Neutrophil (primary cell): ENCODE measurements around the gene RSAD2.

ENCODE experiments used
- H3K27ac ChIP-seq: fragments of 200-600 bp; sonication (generic); 2 replicates; pipeline ENCODE4 v1.5.1; 2016; ENCODE audit warnings: mild to moderate bottlenecking, moderate library complexity
- H3K27me3 ChIP-seq: fragments of 200-600 bp; sonication (generic); 2 replicates; pipeline ENCODE4 v1.6.0; 2016; ENCODE audit warnings: mild to moderate bottlenecking
- H3K36me3 ChIP-seq: fragments of 200-600 bp; sonication (generic); 2 replicates; pipeline ENCODE4 v1.5.1; 2017
- H3K4me1 ChIP-seq, 2 experiments: fragments of 200-600 bp in 1 of 2; sonication (generic) in 1 of 2; 1 replicate in 1 of 2; 2 replicates in 1 of 2; pipeline versions ENCODE4 v1.5.1 to v1.6.1; 2013 to 2016; ENCODE audit warnings: low read depth in 1 of 2, low read length in 1 of 2, mild to moderate bottlenecking in 1 of 2, moderate library complexity in 1 of 2; ENCODE audit not compliant: control insufficient read depth in 1 of 2, insufficient read depth in 1 of 2
- H3K4me3 ChIP-seq, 2 experiments: fragments of 200-600 bp in 1 of 2; sonication (generic) in 1 of 2; 1 replicate in 1 of 2; 2 replicates in 1 of 2; pipeline ENCODE4 v1.5.1; 2013 to 2016; ENCODE audit warnings: low read depth in 1 of 2, low read length in 1 of 2, mild to moderate bottlenecking in 1 of 2, moderate library complexity in 1 of 2
- H3K9me3 ChIP-seq: fragments of 200-600 bp; sonication (generic); 2 replicates; pipeline ENCODE4 v1.5.1; 2016
- CTCF ChIP-seq: fragments of 200-600 bp; sonication (generic); IDR thresholded peaks from 2 replicates; pipeline ENCODE4 v1.5.1; 2016; ENCODE audit warnings: antibody characterized with exemption

Gene RSAD2

GRCh38 chr2:6845903-6846302 is 31.7 kb upstream of the RSAD2 start:
- Histone ChIP-seq H3K4me1 (no peaks in the 10 kb centered on the region), H3K4me3 (no peak overlapping the region), H3K36me3 (no peaks in the 10 kb centered on the region), H3K27me3 (no peaks in the 10 kb centered on the region), H3K27ac (no peak overlapping the region), H3K9me3 (peaks cover 77% of the 10 kb centered on the region)
- no peak for TF ChIP-seq CTCF

GRCh38 chr2:6846540-6846939 is 31.0 kb upstream of the RSAD2 start:
- no peaks in the 10 kb centered on the region for H3K36me3 ChIP-seq
- peaks cover 75% of the 10 kb centered on the region for H3K9me3 ChIP-seq
- H3K27me3 ChIP-seq = no peaks in the 10 kb centered on the region
- H3K4me1 ChIP-seq = no peaks in the 10 kb centered on the region
- no peak overlapping the region for H3K27ac ChIP-seq
- TF ChIP-seq CTCF = no peak
- H3K4me3 ChIP-seq = no peak overlapping the region

DNA sequence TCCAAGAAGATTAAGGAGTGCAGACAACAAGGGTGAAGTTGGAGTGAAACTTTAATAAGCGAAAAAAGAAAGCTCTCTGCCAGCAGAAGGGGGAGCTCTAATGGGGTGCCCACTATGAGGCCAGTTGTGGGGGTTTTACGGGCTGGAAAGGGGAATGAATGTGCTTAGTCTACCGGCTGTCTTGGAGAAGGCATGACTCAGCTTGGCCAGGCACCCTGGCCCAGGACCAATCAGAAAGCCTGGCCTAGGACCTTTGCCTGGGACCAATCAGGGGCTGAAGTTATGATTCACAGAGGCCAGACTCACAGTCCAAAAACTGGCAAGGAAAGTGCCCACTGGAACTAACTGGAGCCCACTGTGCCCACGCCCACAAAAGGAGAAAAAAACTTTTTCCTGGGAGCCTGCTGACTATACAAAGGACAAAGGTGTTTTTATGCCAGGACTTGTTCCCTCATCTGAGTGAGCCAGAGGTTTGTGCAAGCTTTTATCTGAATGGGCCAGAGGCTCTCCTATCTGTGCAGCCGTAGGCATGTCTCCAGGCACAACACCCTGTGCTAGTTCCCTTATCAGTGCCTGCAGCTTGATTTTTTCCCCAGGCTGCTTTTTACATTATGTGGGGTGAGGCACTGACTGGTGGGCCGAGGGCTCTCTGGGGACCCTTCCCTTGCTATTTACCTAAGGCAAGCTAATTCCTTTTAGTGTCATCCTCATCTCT is 30.5 kb upstream of the RSAD2 start:
- Histone ChIP-seq H3K27ac (no peak overlapping the region), H3K9me3 (peaks cover 70% of the 10 kb centered on the region), H3K27me3 (no peaks in the 10 kb centered on the region), H3K4me1 (no peaks in the 10 kb centered on the region), H3K4me3 (no peak overlapping the region), H3K36me3 (no peaks in the 10 kb centered on the region)
- no peak for TF ChIP-seq CTCF

GRCh38 chr2:6852195-6852594 is 25.4 kb upstream of the RSAD2 start:
- H3K4me1 ChIP-seq = peaks cover 0 to 7% of the 10 kb centered on the region in 2 experiments
- H3K27me3 ChIP-seq = no peaks in the 10 kb centered on the region
- H3K27ac ChIP-seq = no peak overlapping the region
- H3K9me3 ChIP-seq = peaks cover 19% of the 10 kb centered on the region
- no peaks in the 10 kb centered on the region for H3K36me3 ChIP-seq
- no peak for TF ChIP-seq CTCF
- H3K4me3 ChIP-seq = no peak overlapping the region

GRCh38 chr2:6854416-6854815 is 23.2 kb upstream of the RSAD2 start:
- Histone ChIP-seq H3K4me3 (no peak overlapping the region), H3K27me3 (no peaks in the 10 kb centered on the region), H3K36me3 (no peaks in the 10 kb centered on the region), H3K27ac (no peak overlapping the region), H3K9me3 (peaks cover under 1% of the 10 kb centered on the region), H3K4me1 (peaks cover 0 to 7% of the 10 kb centered on the region in 2 experiments)
- TF ChIP-seq CTCF = no peak
